Stimulated activated CD4-positive, alpha-beta T cell treated with anti-CD3 and anti-CD28 coated beads, TNF-alpha, amount 100 ng/mL, for 48 hours (primary cell): Measurements from ENCODE around the gene PMAIP1.

Experiments used
- DNase-seq, 3 donors: peaks; one replicate each; pipeline ENCODE4 v3.0.0-alpha.2; 2020; ENCODE audit warnings: low read depth in 3 of 3

The PMAIP1 gene

GRCh38 chr18:59952283-59953007 lies 52.6 kb downstream of the PMAIP1 start:
- DNase-seq, result no peak
